K562 (cell line): ENCODE data around the gene AKAP6. TPM values are rescaled to one million over a fixed set of nuclear protein-coding genes. Genes with fewer than 3 reads are reported as not detected.

Experiments
- ATAC-seq: fragments of 200-7000 bp; cut with Tn5 transposase; 3 replicates; pipeline ENCODE4 v1.9.1; 2020; ENCODE audit warnings: moderate library complexity
- BruUV-seq: library from RNA; stranded (reverse); fragments of 400-500 nt; replicated peaks from 2 replicates; lab custom pipeline; 2021; lab: Mats Ljungman, UMichigan
- CTCF ChIA-PET: fragments of 300-600 bp; formaldehyde crosslinking; extraction: SDS; loops from one replicate; lab custom pipeline; 2021; ENCODE audit warnings: low intra/inter-chr PET ratio; lab: Yijun Ruan, JAX
- POLR2A ChIA-PET: fragments of 300-600, 350-650 bp; sonication (Branson Sonifier 250); formaldehyde crosslinking; extraction: SDS; loops from one replicate; lab custom pipeline; 2021; ENCODE audit warnings: antibody characterized with exemption, inconsistent platforms; lab: Yijun Ruan, JAX
- DNase-seq, 4 experiments: peaks; one replicate each; pipeline versions ENCODE4 v3.0.0 to v3.0.0-alpha.2; 2011 to 2018; ENCODE audit warnings: low spot score in 3 of 4, mixed read lengths in 3 of 4; ENCODE audit errors: extremely low read depth in 1 of 4
- FAIRE-seq: peaks from 2 replicates; lab custom pipeline; 2011; peaks lifted over from hg19 to GRCh38; lab: Jason Lieb, UNC
- H2AFZ ChIP-seq: 2 replicates; pipeline ENCODE4 v1.6.0; 2011; ENCODE audit warnings: low read depth, low read length, control low read depth, inconsistent platforms
- H3K27ac ChIP-seq: fragments of 200-600 bp; 3 replicates; pipeline ENCODE4 v1.8.0; 2011; ENCODE audit warnings: low read depth, mild to moderate bottlenecking, control low read depth, inconsistent platforms, low read length, moderate library complexity, mixed read lengths; ENCODE audit errors: extremely low read depth
- H3K27me3 ChIP-seq, 2 experiments: fragments of 300-600 bp in 1 of 2; 2 replicates in 1 of 2; 3 replicates in 1 of 2; pipeline versions ENCODE4 v1.6.0 to v1.8.0; 2011; ENCODE audit warnings: inconsistent platforms in 2 of 2, low read length in 2 of 2, mild to moderate bottlenecking in 1 of 2, mixed read lengths in 1 of 2, moderate library complexity in 1 of 2; ENCODE audit not compliant: control insufficient read depth in 2 of 2, insufficient read depth in 2 of 2
- H3K36me3 ChIP-seq: fragments of 300-600 bp; 3 replicates; pipeline ENCODE4 v1.8.0; 2011; ENCODE audit warnings: mild to moderate bottlenecking, low read length, inconsistent platforms; ENCODE audit not compliant: control insufficient read depth, insufficient read depth
- H3K4me1 ChIP-seq, 2 experiments: fragments of 200-600 bp in 1 of 2; replicated peaks in 1 of 2; 2 replicates in 1 of 2; 3 replicates in 1 of 2; pipeline versions ENCODE4 v1.5.1 to v1.8.0; 2011; ENCODE audit warnings: inconsistent platforms in 2 of 2, low read length in 2 of 2, mild to moderate bottlenecking in 1 of 2, mixed read lengths in 1 of 2, moderate library complexity in 1 of 2; ENCODE audit not compliant: control insufficient read depth in 2 of 2, insufficient read depth in 2 of 2
- H3K4me2 ChIP-seq: 2 replicates; pipeline ENCODE4 v1.6.1; 2011; ENCODE audit warnings: low read length, control low read depth, inconsistent platforms, mixed read lengths; ENCODE audit not compliant: insufficient read depth
- H3K4me3 ChIP-seq: fragments of 200-600 bp; sonication (generic), shearing (Covaris generic); 2 replicates; pipeline ENCODE4 v1.5.1; 2016; ENCODE audit warnings: control low read depth, inconsistent platforms
- H3K79me2 ChIP-seq: fragments of 200-600 bp; 3 replicates; pipeline ENCODE4 v1.8.0; 2011; ENCODE audit warnings: low read length, inconsistent platforms; ENCODE audit not compliant: control insufficient read depth, insufficient read depth
- H3K9ac ChIP-seq, 2 experiments: 2 replicates each; pipeline versions ENCODE4 v1.6.0 to v1.6.1; 2011; ENCODE audit warnings: low read depth in 2 of 2, low read length in 2 of 2, control low read depth in 1 of 2, inconsistent platforms in 1 of 2, mild to moderate bottlenecking in 1 of 2, mixed read lengths in 1 of 2; ENCODE audit not compliant: insufficient read depth in 1 of 2
- H3K9me1 ChIP-seq: one replicate; pipeline ENCODE4 v1.6.0; 2011; ENCODE audit warnings: inconsistent platforms, mild to moderate bottlenecking, low read length, moderate library complexity; ENCODE audit not compliant: control insufficient read depth, insufficient read depth
- H3K9me3 ChIP-seq: replicated peaks from 2 replicates; pipeline ENCODE4 v1.5.1; 2011; ENCODE audit warnings: low read depth, low read length, inconsistent platforms; ENCODE audit not compliant: control insufficient read depth, insufficient read depth
- H4K20me1 ChIP-seq: replicated peaks from 2 replicates; pipeline ENCODE4 v1.6.1; 2011; ENCODE audit warnings: low read length, inconsistent platforms, mixed read lengths; ENCODE audit not compliant: control insufficient read depth, insufficient read depth
- ETV6 ChIP-seq, 3 experiments: fragments of 150-350 bp in 1 of 3; sonication (generic) in 1 of 3; formaldehyde crosslinking in 1 of 3; IDR thresholded peaks; 2 replicates each; pipeline versions ENCODE4 v1.6.1 to v1.8.0; 2014 to 2022; ENCODE audit warnings: borderline replicate concordance in 2 of 3, low read depth in 2 of 3, antibody characterized with exemption in 1 of 3, low read length in 1 of 3, mild to moderate bottlenecking in 1 of 3, missing genetic modification reagents in 1 of 3
- GABPB1 ChIP-seq: sonication (generic); formaldehyde crosslinking; IDR thresholded peaks from 2 replicates; pipeline ENCODE4 v1.8.0; 2022; ENCODE audit warnings: mild to moderate bottlenecking, missing genetic modification reagents
- ILF3 ChIP-seq: fragments of 450-650 bp; IDR thresholded peaks from 2 replicates; pipeline ENCODE4 v1.6.1; 2018; ENCODE audit warnings: antibody characterized with exemption, mild to moderate bottlenecking, moderate library complexity, borderline replicate concordance
- KLF16 ChIP-seq: IDR thresholded peaks from 2 replicates; pipeline ENCODE4 v1.6.1; 2016; ENCODE audit warnings: antibody characterized with exemption
- MAZ ChIP-seq, 2 experiments: fragments of 450-650 bp in 1 of 2; sonication (generic) in 1 of 2; formaldehyde crosslinking; IDR thresholded peaks in 1 of 2; conservative IDR thresholded peaks in 1 of 2; 2 replicates each; pipeline versions ENCODE4 v1.4.0 to v1.5.0; 2020; ENCODE audit warnings: mild to moderate bottlenecking in 1 of 2, missing genetic modification reagents in 1 of 2
- MED1 ChIP-seq: sonication (generic); formaldehyde crosslinking; IDR thresholded peaks from 2 replicates; pipeline ENCODE4 v1.8.1; 2023; ENCODE audit warnings: missing genetic modification reagents, borderline replicate concordance
- MTF1 ChIP-seq: fragments of 250-450 bp; sonication (Bioruptor Pico); IDR thresholded peaks from 2 replicates; pipeline ENCODE4 v1.9.0; 2021; ENCODE audit warnings: moderate library complexity, mild to moderate bottlenecking, inconsistent platforms, borderline replicate concordance
- MYBL2 ChIP-seq, 2 experiments: fragments of 450-650 bp in 1 of 2; sonication (generic) in 1 of 2; formaldehyde crosslinking in 1 of 2; IDR thresholded peaks; 2 replicates each; pipeline versions ENCODE4 v1.6.1 to v1.8.1; 2017 to 2022; ENCODE audit warnings: borderline replicate concordance in 1 of 2, inconsistent platforms in 1 of 2, low read depth in 1 of 2, mild to moderate bottlenecking in 1 of 2, missing genetic modification reagents in 1 of 2, moderate library complexity in 1 of 2
- PCBP1 ChIP-seq: fragments of 200-400 bp; formaldehyde crosslinking; IDR thresholded peaks from 2 replicates; pipeline ENCODE4 v1.6.1; 2018; ENCODE audit warnings: mild to moderate bottlenecking, low read depth, low read length; ENCODE audit not compliant: poor library complexity, severe bottlenecking
- SAP30 ChIP-seq: fragments of 200-600 bp; sonication (generic); IDR thresholded peaks from 2 replicates; pipeline ENCODE4 v1.6.1; 2012; ENCODE audit warnings: borderline replicate concordance, low read depth, mild to moderate bottlenecking, moderate library complexity, low read length, control low read depth, inconsistent platforms; ENCODE audit not compliant: insufficient read depth, poor library complexity, severe bottlenecking
- SMAD4 ChIP-seq: fragments of 250-450 bp; sonication (Bioruptor Pico); conservative IDR thresholded peaks from 2 replicates; pipeline ENCODE4 v1.8.0; 2021; ENCODE audit warnings: inconsistent platforms, mild to moderate bottlenecking, moderate library complexity
- ZNF121 ChIP-seq: sonication (generic); formaldehyde crosslinking; conservative IDR thresholded peaks from 2 replicates; pipeline ENCODE4 v1.8.0; 2022; ENCODE audit warnings: missing genetic modification reagents
- ZNF253 ChIP-seq: fragments of 250-450 bp; sonication (Bioruptor Pico); conservative IDR thresholded peaks from 2 replicates; pipeline ENCODE4 v1.6.1; 2021; ENCODE audit warnings: mild to moderate bottlenecking
- ZNF347 ChIP-seq: fragments of 450-650 bp; formaldehyde crosslinking; IDR thresholded peaks from 2 replicates; pipeline ENCODE4 v1.4.0; 2020; ENCODE audit warnings: low read depth, mild to moderate bottlenecking, moderate library complexity
- ZNF583 ChIP-seq: fragments of 250-450 bp; sonication (Bioruptor Pico); IDR thresholded peaks from 2 replicates; pipeline ENCODE4 v1.4.0; 2020
- ZNF717 ChIP-seq: fragments of 250-450 bp; sonication (Bioruptor Pico); IDR thresholded peaks from 2 replicates; pipeline ENCODE4 v1.5.0; 2021
- ZSCAN29 ChIP-seq: fragments of 450-650 bp; IDR thresholded peaks from 2 replicates; pipeline ENCODE4 v1.6.1; 2017
- ZZZ3 ChIP-seq: fragments of 450-650 bp; IDR thresholded peaks from 2 replicates; pipeline ENCODE4 v1.6.1; 2016; ENCODE audit warnings: antibody characterized with exemption, mild to moderate bottlenecking, moderate library complexity
- WGBS: fragments of 100-300 bp; shearing (Covaris generic); methylation state at CpG from one replicate; pipeline ENCODE4 v1.1.6; 2016; ENCODE audit warnings: low coverage, mixed read lengths; ENCODE audit not compliant: insufficient coverage; ENCODE audit errors: missing lambda C conversion rate; 5-methylcytosine and 5-hydroxymethylcytosine counted together
- in situ Hi-C: fragments of 300-500 bp; cut with MboI; formaldehyde crosslinking; loops from 4 replicates; pipeline ENCODE4 v1.15.0; 2018; ENCODE audit warnings: inconsistent platforms, mixed read lengths
- intact Hi-C: fragments of 100-400 bp; cut with micrococcal nuclease; formaldehyde crosslinking; loops from 2 replicates; pipeline ENCODE4 v1.14.2; 2022
- polyA plus RNA-seq, 8 experiments: library from polyadenylated mRNA; depleted of rRNA in 4 of 8; stranded (reverse) in 5 of 8; unstranded in 3 of 8; fragments of >200 nt; fragmentation: Nextera tagmentation in 2 of 8; fragmentation: Illumina TruSeq in 1 of 8; extraction: Ambion mirVana in 2 of 8; extraction: Trizol in 1 of 8; gene quantifications; 2 replicates each; pipeline versions ENCODE4 v1.2.1 to v1.2.3, GENCODE V29; 2011 to 2014; ENCODE audit warnings: inconsistent platforms in 1 of 8, missing spikeins in 1 of 8
- total RNA-seq, 7 experiments: library from RNA; depleted of rRNA in 6 of 7; stranded (reverse); fragments of >200 nt in 6 of 7; fragmentation: Illumina TruSeq in 2 of 7; extraction: Trizol in 2 of 7; gene quantifications; 2 replicates each; pipeline versions ENCODE4 v1.2.1 to v1.2.3, GENCODE V29; 2011 to 2021; ENCODE audit warnings: low replicate concordance in 1 of 7
- TF ChIP-seq, protein P1 (sequence below): fragments of 450-650 bp; conservative IDR thresholded peaks from 2 replicates; pipeline ENCODE4 v1.6.1; 2016; ENCODE audit warnings: missing genetic modification characterization, low read depth, mild to moderate bottlenecking, control low read depth, missing compliant biosample characterization

AKAP6 gene
- total and polyA plus RNA-seq, 9 of the 15 experiments (the other 6 are each of a cell fraction or from before 2014, with no cell fraction given) = 0.03 to 1.7 (median 0.48) TPM

DNA sequence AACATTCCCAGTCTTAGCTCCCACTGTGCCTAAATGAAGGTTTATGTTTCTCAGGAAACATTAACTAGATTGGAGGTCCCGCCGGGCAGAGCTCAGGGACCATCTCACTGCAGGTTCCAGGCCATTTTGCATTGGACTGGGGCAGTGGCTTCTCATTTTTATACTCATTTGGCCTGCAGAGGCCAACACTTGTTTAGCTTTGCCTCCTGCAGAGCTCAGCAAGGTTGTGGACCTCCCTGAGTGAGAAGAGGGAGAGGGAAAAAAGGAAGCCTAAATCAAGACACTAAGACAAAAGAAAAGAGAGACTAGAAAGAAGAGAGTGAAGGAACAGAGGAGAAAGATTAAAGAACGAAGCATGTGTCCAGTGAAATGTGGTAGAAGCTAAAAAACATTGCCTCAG, 280.3 kb downstream of the AKAP6 start (continued):
- TF ChIP-seq, protein P1, sequence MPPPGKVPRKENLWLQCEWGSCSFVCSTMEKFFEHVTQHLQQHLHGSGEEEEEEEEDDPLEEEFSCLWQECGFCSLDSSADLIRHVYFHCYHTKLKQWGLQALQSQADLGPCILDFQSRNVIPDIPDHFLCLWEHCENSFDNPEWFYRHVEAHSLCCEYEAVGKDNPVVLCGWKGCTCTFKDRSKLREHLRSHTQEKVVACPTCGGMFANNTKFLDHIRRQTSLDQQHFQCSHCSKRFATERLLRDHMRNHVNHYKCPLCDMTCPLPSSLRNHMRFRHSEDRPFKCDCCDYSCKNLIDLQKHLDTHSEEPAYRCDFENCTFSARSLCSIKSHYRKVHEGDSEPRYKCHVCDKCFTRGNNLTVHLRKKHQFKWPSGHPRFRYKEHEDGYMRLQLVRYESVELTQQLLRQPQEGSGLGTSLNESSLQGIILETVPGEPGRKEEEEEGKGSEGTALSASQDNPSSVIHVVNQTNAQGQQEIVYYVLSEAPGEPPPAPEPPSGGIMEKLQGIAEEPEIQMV (tag) = no peak
- TF ChIP-seq ZNF121 (CRISPR knock-in tag) (no peak), ZNF583 (CRISPR knock-in tag) (no peak), MED1 (no peak), ILF3 (no peak), MTF1 (CRISPR knock-in tag) (no peak), SMAD4 (CRISPR knock-in tag) (no peak)
- TF ChIP-seq, all 486 proteins: peak for 0

DNA sequence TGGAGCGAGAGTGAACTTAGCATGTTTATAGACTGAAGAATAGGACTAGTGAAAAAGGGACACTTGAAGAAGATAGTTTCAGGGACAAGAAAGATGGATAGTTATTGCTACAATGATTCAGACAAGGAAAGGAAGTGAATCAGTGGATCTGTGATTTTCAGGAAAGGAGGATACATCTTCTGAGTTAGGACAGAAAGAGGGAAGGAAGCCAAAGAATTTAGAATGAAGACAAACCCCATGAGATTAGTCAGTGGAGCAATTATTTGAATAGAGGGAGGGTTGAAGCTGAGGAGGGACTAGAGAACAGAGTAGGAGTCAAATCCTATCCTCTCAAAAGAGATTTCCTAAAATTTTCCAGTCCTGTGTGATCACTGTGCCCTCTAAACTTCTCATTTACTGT, 282.7 kb downstream of the AKAP6 start:
- Histone ChIP-seq H3K36me3 (no peaks in the 10 kb centered on the region), H2AFZ (no peak overlapping the region), H3K27ac (no peak overlapping the region), H3K4me2 (no peak overlapping the region), H3K4me3 (no peak overlapping the region), H3K9ac (no peak overlapping the region), H4K20me1 (no peaks in the 10 kb centered on the region), H3K9me3 (no peaks in the 10 kb centered on the region), H3K9me1 (no peaks in the 10 kb centered on the region), H3K27me3 (no peaks in the 10 kb centered on the region), H3K4me1 (no peaks in the 10 kb centered on the region), H3K79me2 (no peaks in the 10 kb centered on the region)
- POLR2A ChIA-PET = no interaction called here
- in situ Hi-C loops = no loop called here
- CTCF ChIA-PET = no interaction called here
- ATAC-seq (no peak), DNase-seq (no peak), FAIRE-seq (no peak)
- no TSS peak for BruUV-seq
- intact Hi-C loops = no loop called here
- 0% methylated on average over 1 of the region's 1 CpG for WGBS
- TF ChIP-seq MAZ (CRISPR knock-in tag; conservative IDR thresholded peaks at IDR 0.05 in 1 of 2, IDR thresholded peaks at IDR 0.05 in 1 of 2) (no peak), ZSCAN29 (no peak), SAP30 (no peak), ZZZ3 (no peak), GABPB1 (CRISPR knock-in tag) (no peak), ZNF347 (CRISPR knock-in tag) (no peak), ZNF253 (CRISPR knock-in tag) (no peak), ETV6 (IDR thresholded peaks at IDR 0.05; ENCODE audit: borderline replicate concordance in 1 of 2, low read depth in 2 of 2, low read length in 1 of 2) (no peak), ETV6 (CRISPR knock-in tag; IDR thresholded peaks at IDR 0.05; ENCODE audit: borderline replicate concordance) (no peak), PCBP1 (no peak), KLF16 (no peak), MYBL2 (IDR thresholded peaks at IDR 0.05; ENCODE audit: low read depth) (no peak), MYBL2 (CRISPR knock-in tag; IDR thresholded peaks at IDR 0.05; ENCODE audit: borderline replicate concordance) (no peak), ZNF717 (CRISPR knock-in tag) (no peak)
